Measurements from ENCODE around the gene ZEB2.

GRCh38 chr2:144412709-144413108 is 107.2 kb downstream of the ZEB2 start:
- TF ChIP-seq CTCF (IDR thresholded peaks at IDR 0.05; ENCODE audit: low read depth, low read length, poor library complexity, severe bottlenecking) (no peak), EZH2phosphoT487 (IDR thresholded peaks at IDR 0.05; ENCODE audit: borderline replicate concordance, low read length) (no peak)
